GM21390 (cell line): ENCODE results near the gene MTRR.

Experiments used
- ATAC-seq: cut with Tn5 transposase; IDR thresholded peaks from one replicate; pipeline ENCODE4 v1.9.1; 2021; ENCODE audit not compliant: unreplicated experiment

Gene MTRR

DNA sequence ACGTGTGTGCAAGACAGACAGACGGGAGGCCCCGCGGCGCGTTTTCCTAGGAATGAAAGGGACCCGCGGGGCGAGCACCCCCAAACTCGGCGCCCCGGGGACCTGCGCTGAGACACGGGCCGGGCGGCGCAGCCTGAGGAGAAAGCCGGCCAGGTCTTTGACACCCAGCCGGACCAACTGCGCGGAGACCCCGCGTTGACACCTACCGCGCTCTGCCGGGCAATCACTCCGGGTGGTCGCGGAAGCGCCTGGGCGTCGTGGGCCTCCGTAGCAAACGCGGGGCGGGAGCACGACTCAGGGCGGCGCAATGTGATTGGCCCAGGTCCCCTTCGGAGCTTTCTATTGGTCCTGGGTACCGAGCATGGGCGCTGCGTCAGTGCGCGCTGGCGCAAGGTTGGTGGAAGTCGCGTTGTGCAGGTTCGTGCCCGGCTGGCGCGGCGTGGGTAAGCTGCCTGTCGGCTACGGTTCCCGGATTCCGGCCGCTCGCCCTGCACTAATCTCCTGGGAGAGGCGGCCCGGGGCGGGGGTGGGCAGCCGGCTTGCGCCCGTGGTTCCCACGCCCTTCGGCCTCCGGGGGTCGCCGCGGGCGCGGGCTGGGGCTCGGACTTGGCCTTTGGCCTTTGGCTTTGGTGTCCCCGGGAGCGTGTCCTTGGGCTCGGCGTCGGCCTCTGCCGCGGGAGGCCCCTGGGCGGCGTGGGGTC is at the start of gene MTRR, which contains the start of gene FASTKD3:
Gene MTRR (plus strand): TSS at position 376 of the 701 bp plus-strand sequence. CDS start 1,647 bp downstream, outside the sequence.
Gene FASTKD3 (minus strand): TSS at position 259 of the 701 bp plus-strand sequence. CDS start 948 bp downstream, outside the sequence.
- ATAC-seq, result peak; percentile 96

DNA sequence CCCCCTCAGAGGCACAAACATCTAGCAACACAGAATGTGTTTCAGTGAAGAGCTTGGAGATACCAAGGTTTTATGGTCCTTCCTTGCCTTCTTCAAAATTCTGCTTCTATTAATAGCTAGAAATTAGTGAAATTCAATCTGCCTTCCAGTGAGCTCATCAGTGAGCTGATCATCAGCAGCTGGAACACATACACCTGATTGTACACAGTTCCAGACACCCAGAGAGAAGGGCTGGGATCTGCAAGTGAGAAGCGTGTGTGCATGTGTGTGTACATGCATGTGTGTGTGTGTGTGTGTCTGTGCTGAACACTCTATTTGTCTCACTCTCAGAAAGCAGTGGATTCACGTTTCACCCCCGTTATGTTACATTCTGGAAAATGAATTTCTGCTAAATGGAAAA is 46.5 kb upstream of the MTRR start:
- no peak for ATAC-seq

- ATAC-seq, result no peak
Measured at GRCh38 chr5:7823594-7823993, 45.4 kb upstream of the MTRR start.

GRCh38 chr5:7824995-7825394 is 44.0 kb upstream of the MTRR start:
- ATAC-seq, result no peak

DNA sequence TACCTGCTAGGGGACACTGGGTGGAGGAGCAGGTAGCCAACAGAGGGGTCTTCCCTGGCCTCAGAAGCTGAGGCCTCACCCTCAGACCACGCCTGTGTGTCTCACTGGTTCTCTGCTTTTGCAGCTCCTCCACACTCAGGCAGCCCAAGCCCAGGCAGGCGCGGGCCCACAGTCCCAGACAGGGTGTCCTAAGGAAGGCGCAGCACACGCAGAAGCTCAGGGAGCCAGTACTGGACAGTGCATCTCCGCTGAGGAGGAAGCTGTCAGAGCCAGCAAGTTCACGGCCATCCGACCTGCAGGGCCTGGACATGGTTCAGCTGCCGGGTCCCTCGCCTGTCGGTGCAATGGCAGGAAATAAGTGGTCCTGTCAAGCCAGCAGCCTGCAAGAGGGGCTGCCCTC is 43.3 kb upstream of the MTRR start:
- no peak for ATAC-seq

- no peak for ATAC-seq
Measured at GRCh38 chr5:7827610-7828009, 41.3 kb upstream of the MTRR start.

GRCh38 chr5:7828269-7828668 is 40.7 kb upstream of the MTRR start:
- no peak for ATAC-seq

DNA sequence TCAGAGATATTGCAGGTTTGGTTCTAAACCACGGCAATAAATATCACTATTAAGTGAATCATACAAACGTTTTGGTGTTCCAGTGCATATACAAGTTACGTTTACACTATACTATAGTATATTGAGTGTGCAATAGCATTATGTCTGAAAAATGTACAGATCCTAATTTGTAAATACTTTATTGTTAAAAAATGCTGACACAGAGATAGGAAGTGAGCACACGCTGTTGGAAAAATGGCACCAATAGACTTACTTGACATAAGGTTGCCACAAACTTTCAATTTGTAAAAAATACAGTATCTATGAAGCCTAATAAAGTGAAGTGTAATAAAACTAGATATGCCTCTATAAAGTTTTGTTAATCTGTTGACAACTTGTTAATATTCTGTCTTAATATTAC is 34.0 kb upstream of the MTRR start:
- no peak for ATAC-seq

DNA sequence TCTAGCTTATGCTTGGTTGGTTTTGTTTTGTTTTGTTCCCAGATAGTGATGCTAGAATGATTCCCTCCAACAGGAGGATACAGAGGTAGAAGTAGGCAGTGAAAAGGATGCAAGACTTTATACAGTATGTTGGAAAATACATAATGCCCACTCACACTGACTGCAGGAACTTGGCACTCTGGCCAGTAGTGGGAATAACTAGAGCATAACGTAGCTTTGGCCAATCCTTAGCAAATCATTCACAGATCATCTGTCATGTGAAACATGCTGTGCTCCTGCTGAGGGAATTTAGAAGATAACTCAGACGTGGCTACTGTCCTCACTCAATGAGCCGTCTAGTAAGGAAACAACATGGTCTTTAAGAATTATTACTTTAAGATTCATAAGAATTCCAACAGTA is 31.5 kb upstream of the MTRR start:
- ATAC-seq, result no peak

GRCh38 chr5:7842531-7842930 is 26.4 kb upstream of the MTRR start:
- ATAC-seq, result no peak

- no peak for ATAC-seq
Measured at GRCh38 chr5:7844901-7845300, 24.0 kb upstream of the MTRR start.

- ATAC-seq, result no peak
Measured at GRCh38 chr5:7845557-7845956, 23.4 kb upstream of the MTRR start.

GRCh38 chr5:7846327-7846726 is 22.6 kb upstream of the MTRR start:
- ATAC-seq, result no peak

DNA sequence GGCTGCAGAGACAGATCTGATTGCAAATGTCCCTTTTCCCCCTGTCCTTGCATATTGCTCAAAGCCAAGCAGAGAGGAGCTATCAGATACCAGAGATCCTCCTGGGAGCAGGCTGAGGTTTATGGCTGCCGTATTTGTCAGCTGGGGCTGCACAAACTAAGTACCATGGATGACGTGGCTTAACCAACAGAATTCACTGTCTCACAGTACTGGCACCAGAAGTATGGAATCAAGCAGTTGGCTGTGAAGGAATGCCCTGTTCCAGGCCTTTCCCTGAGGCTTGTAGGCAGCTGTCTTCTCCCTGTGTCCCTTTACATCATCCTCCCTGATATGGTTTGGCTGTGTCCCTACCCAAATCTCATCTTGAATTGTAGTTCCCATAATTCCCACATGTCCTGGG is 20.7 kb upstream of the MTRR start:
- no peak for ATAC-seq

- no peak for ATAC-seq
Measured at GRCh38 chr5:7849681-7850394, 19.1 kb upstream of the MTRR start.

- ATAC-seq, result no peak
Measured at GRCh38 chr5:7850395-7851239, 18.3 kb upstream of the MTRR start, which contains the start of gene CFAP90. Gene CFAP90, minus strand, starts transcription at chr5:7851133. Its CDS starts 112 bp downstream, at chr5:7851021.

DNA sequence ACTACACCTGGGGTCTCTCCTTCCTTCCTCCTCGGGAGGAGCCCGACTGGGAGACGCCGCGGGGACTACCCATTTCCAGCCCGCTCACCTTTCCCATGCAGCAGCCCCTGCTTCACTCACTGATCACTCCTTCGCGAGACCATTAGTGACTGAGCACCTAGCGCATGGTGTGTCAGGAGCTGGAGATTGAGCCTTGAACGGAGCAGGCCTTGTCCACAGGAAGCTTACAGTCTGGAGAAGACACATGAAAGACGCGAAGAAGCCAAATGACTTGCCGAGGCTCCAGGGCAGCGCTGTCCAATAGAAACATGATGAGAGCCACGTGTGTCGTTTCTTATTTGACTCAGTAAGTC is 17.7 kb upstream of the MTRR start:
- ATAC-seq, result no peak

- no peak for ATAC-seq
Measured at GRCh38 chr5:7851617-7852289, 17.2 kb upstream of the MTRR start.

GRCh38 chr5:7852542-7852941 is 16.4 kb upstream of the MTRR start:
- no peak for ATAC-seq

DNA sequence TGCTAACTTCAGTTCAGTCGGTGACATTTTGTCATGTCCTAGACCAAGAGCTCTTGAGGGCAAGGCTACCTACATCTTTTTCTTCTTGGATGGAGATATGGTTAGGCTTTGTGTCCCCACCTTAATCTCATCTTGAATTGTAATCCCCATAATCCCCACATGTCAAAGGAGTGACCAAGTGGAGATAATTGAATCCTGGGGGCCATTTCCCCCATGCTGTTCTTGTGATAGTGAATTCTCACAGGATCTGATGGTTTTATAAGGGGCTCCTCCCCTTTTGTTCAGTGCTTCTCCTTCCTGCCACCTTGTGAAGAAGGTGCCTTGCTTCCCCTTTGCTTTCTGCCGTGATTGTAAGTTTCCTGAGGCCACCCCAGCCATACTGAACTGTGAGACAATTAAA is 16.0 kb upstream of the MTRR start:
- ATAC-seq, result no peak

- ATAC-seq, result no peak
Measured at GRCh38 chr5:7855611-7856010, 13.3 kb upstream of the MTRR start.
